IMR-90 (cell line): ENCODE results near the gene KRT73. TPM values are rescaled to one million over a fixed set of nuclear protein-coding genes. Genes with fewer than 3 reads are reported as not detected.

Experiments
- ATAC-seq: fragments of 200-7000 bp; cut with Tn5 transposase; 2 replicates; pipeline ENCODE4 v1.9.1; 2020; ENCODE audit warnings: low read depth, mild to moderate bottlenecking, moderate library complexity
- BruUV-seq: library from RNA; stranded (reverse); fragments of 400-500 nt; replicated peaks from 2 replicates; lab custom pipeline; 2021; lab: Mats Ljungman, UMichigan
- CTCF ChIA-PET: fragments of 300-600 bp; formaldehyde crosslinking; extraction: SDS; loops from one replicate; lab custom pipeline; 2021; ENCODE audit warnings: antibody characterized with exemption; lab: Yijun Ruan, JAX
- POLR2A ChIA-PET: fragments of 300-600 bp; sonication (Branson Sonifier 250); formaldehyde crosslinking; loops from one replicate; lab custom pipeline; 2022; ENCODE audit warnings: antibody characterized with exemption; ENCODE audit not compliant: unreplicated experiment; lab: Charles Lee
- DNase-seq: peaks from one replicate; pipeline ENCODE4 v3.0.0; 2013
- H2AFZ ChIP-seq: replicated peaks from 2 replicates; pipeline ENCODE3; 2013; ENCODE audit warnings: low read length, mild to moderate bottlenecking; ENCODE audit not compliant: poor library complexity
- H2AK5ac ChIP-seq: 2 replicates; pipeline ENCODE4 v1.6.1; 2013; ENCODE audit warnings: low read depth, low read length, inconsistent platforms
- H2AK9ac ChIP-seq: replicated peaks from 2 replicates; pipeline ENCODE3; 2013; ENCODE audit warnings: mild to moderate bottlenecking, low read depth, low read length, moderate library complexity; ENCODE audit not compliant: poor library complexity
- H2BK120ac ChIP-seq: 2 replicates; pipeline ENCODE4 v1.6.1; 2013; ENCODE audit warnings: low read depth, low read length, inconsistent platforms
- H2BK15ac ChIP-seq: 3 replicates; pipeline ENCODE4 v1.6.1; 2013; ENCODE audit warnings: low read depth, low read length, inconsistent platforms
- H2BK20ac ChIP-seq: 2 replicates; pipeline ENCODE4 v1.6.1; 2013; ENCODE audit warnings: low read depth, mild to moderate bottlenecking, inconsistent platforms, low read length, moderate library complexity
- H2BK5ac ChIP-seq: 2 replicates; pipeline ENCODE4 v1.6.1; 2013; ENCODE audit warnings: mild to moderate bottlenecking, low read depth, low read length, inconsistent platforms; ENCODE audit not compliant: poor library complexity, severe bottlenecking
- H3K14ac ChIP-seq: replicated peaks from 2 replicates; pipeline ENCODE4 v1.6.1; 2013; ENCODE audit warnings: low read depth, low read length, inconsistent platforms
- H3K18ac ChIP-seq: 2 replicates; pipeline ENCODE4 v1.6.1; 2013; ENCODE audit warnings: low read depth, low read length, control low read depth
- H3K23ac ChIP-seq: 2 replicates; pipeline ENCODE4 v1.6.1; 2013; ENCODE audit warnings: low read depth, low read length, inconsistent platforms
- H3K27ac ChIP-seq: 2 replicates; pipeline ENCODE4 v1.5.1; 2013; ENCODE audit warnings: mild to moderate bottlenecking, control low read depth, low read length; ENCODE audit not compliant: insufficient read depth
- H3K27me3 ChIP-seq: 2 replicates; pipeline ENCODE4 v1.6.1; 2013; ENCODE audit warnings: low read length; ENCODE audit not compliant: control insufficient read depth, insufficient read depth
- H3K36me3 ChIP-seq: 2 replicates; pipeline ENCODE4 v1.6.1; 2013; ENCODE audit warnings: low read length, mixed read lengths; ENCODE audit not compliant: control insufficient read depth, insufficient read depth
- H3K4ac ChIP-seq: 2 replicates; pipeline ENCODE4 v1.6.1; 2013; ENCODE audit warnings: low read depth, low read length, inconsistent platforms
- H3K4me1 ChIP-seq: 2 replicates; pipeline ENCODE4 v1.6.1; 2013; ENCODE audit warnings: low read length, mixed read lengths; ENCODE audit not compliant: control insufficient read depth, insufficient read depth
- H3K4me2 ChIP-seq: 2 replicates; pipeline ENCODE4 v1.6.1; 2013; ENCODE audit warnings: low read depth, mild to moderate bottlenecking, control low read depth, low read length, moderate library complexity
- H3K4me3 ChIP-seq: 2 replicates; pipeline ENCODE4 v1.5.1; 2013; ENCODE audit warnings: low read depth, mild to moderate bottlenecking, control low read depth, low read length, moderate library complexity; ENCODE audit not compliant: insufficient read depth
- H3K56ac ChIP-seq: 2 replicates; pipeline ENCODE4 v1.6.1; 2013; ENCODE audit warnings: low read length, inconsistent platforms; ENCODE audit not compliant: insufficient read depth; ENCODE audit errors: extremely low read depth
- H3K79me1 ChIP-seq, 2 experiments: 2 replicates each; pipeline ENCODE4 v1.6.1; 2013; ENCODE audit warnings: low read length in 2 of 2, inconsistent platforms in 1 of 2, low read depth in 1 of 2
- H3K9ac ChIP-seq: 2 replicates; pipeline ENCODE4 v1.6.1; 2013; ENCODE audit warnings: low read depth, low read length, control low read depth
- H3K9me1 ChIP-seq: 2 replicates; pipeline ENCODE4 v1.6.1; 2013; ENCODE audit warnings: low read length, inconsistent platforms; ENCODE audit not compliant: insufficient read depth
- H3K9me3 ChIP-seq: 2 replicates; pipeline ENCODE4 v1.6.1; 2013; ENCODE audit warnings: low read length; ENCODE audit not compliant: control insufficient read depth, insufficient read depth
- H4K20me1 ChIP-seq: 2 replicates; pipeline ENCODE4 v1.6.1; 2013; ENCODE audit warnings: low read length, inconsistent platforms; ENCODE audit not compliant: insufficient read depth
- H4K5ac ChIP-seq: 2 replicates; pipeline ENCODE4 v1.6.1; 2013; ENCODE audit warnings: mild to moderate bottlenecking, low read depth, low read length, control low read depth
- H4K8ac ChIP-seq, 2 experiments: 2 replicates each; pipeline ENCODE4 v1.6.1; 2013; ENCODE audit warnings: low read depth in 2 of 2, low read length in 2 of 2, control low read depth in 1 of 2, inconsistent platforms in 1 of 2
- H4K91ac ChIP-seq: 2 replicates; pipeline ENCODE4 v1.6.1; 2013; ENCODE audit warnings: low read depth, low read length, inconsistent platforms; ENCODE audit not compliant: insufficient read depth
- BHLHE40 ChIP-seq: fragments of 150-350 bp; IDR thresholded peaks from 2 replicates; pipeline ENCODE4 v1.6.1; 2016; ENCODE audit warnings: mild to moderate bottlenecking, low read depth, low read length
- CEBPB ChIP-seq: IDR thresholded peaks from 2 replicates; pipeline ENCODE4 v1.6.1; 2012; ENCODE audit warnings: low read depth, low read length, improper control_type of control experiment
- CHD1 ChIP-seq: IDR thresholded peaks from 2 replicates; pipeline ENCODE4 v1.6.1; 2012; ENCODE audit warnings: low read depth, low read length, improper control_type of control experiment
- CTCF ChIP-seq: conservative IDR thresholded peaks from 2 replicates; pipeline ENCODE4 v1.5.1; 2012; ENCODE audit warnings: mild to moderate bottlenecking, low read depth, low read length, improper control_type of control experiment
- ELK1 ChIP-seq: fragments of 150-350 bp; IDR thresholded peaks from 2 replicates; pipeline ENCODE4 v1.6.1; 2016; ENCODE audit warnings: low read depth, mild to moderate bottlenecking, low read length, moderate library complexity, borderline replicate concordance
- MAFK ChIP-seq: IDR thresholded peaks from 2 replicates; pipeline ENCODE4 v1.6.1; 2012; ENCODE audit warnings: low read depth, low read length, improper control_type of control experiment
- MAZ ChIP-seq: IDR thresholded peaks from 2 replicates; pipeline ENCODE4 v1.6.1; 2012; ENCODE audit warnings: low read depth, mild to moderate bottlenecking, low read length, improper control_type of control experiment, moderate library complexity, borderline replicate concordance
- NFE2L2 ChIP-seq: fragments of 150-350 bp; IDR thresholded peaks from 2 replicates; pipeline ENCODE4 v1.6.1; 2016; ENCODE audit warnings: low read depth, mild to moderate bottlenecking, low read length
- POLR2A ChIP-seq: IDR thresholded peaks from 2 replicates; pipeline ENCODE4 v1.6.1; 2012; ENCODE audit warnings: mild to moderate bottlenecking, low read depth, low read length
- RAD21 ChIP-seq: IDR thresholded peaks from 2 replicates; pipeline ENCODE4 v1.6.1; 2012; ENCODE audit warnings: low read length, improper control_type of control experiment
- RCOR1 ChIP-seq: IDR thresholded peaks from 2 replicates; pipeline ENCODE4 v1.6.1; 2012; ENCODE audit warnings: mild to moderate bottlenecking, low read length, improper control_type of control experiment; ENCODE audit not compliant: insufficient replicate concordance
- RFX5 ChIP-seq: IDR thresholded peaks from 2 replicates; pipeline ENCODE4 v1.8.0; 2012; ENCODE audit warnings: low read depth, mild to moderate bottlenecking, low read length, moderate library complexity
- SMC3 ChIP-seq: fragments of 150-350 bp; IDR thresholded peaks from 2 replicates; pipeline ENCODE4 v1.6.1; 2016; ENCODE audit warnings: low read depth, mild to moderate bottlenecking, antibody characterized with exemption, low read length, moderate library complexity
- USF2 ChIP-seq: fragments of 150-350 bp; IDR thresholded peaks from 2 replicates; pipeline ENCODE4 v1.6.1; 2017; ENCODE audit warnings: mild to moderate bottlenecking, antibody characterized with exemption, low read length, low read depth
- WGBS, 2 experiments: methylation state at CpG; one replicate each; pipeline versions ENCODE4 v1.1.5 to v1.1.7; 2013; ENCODE audit warnings: missing lambda C conversion rate in 2 of 2; ENCODE audit not compliant: insufficient read length in 1 of 2; ENCODE audit errors: extremely low coverage in 2 of 2; 5-methylcytosine and 5-hydroxymethylcytosine counted together
- dilution Hi-C: fragments of 300-500 bp; cut with HindIII; formaldehyde crosslinking; loops from one replicate; pipeline ENCODE4 v1.14.3; 2018; ENCODE audit warnings: low sequenced_read_pairs; ENCODE audit not compliant: unreplicated experiment
- in situ Hi-C: fragments of 300-500 bp; cut with MboI; formaldehyde crosslinking; loops from 3 replicates; pipeline ENCODE4 v1.14.3; 2019; ENCODE audit warnings: low sequenced_read_pairs, inconsistent platforms, mixed read lengths
- intact Hi-C: fragments of 100-400 bp; cut with micrococcal nuclease; formaldehyde crosslinking; loops from 2 replicates; pipeline ENCODE4 v1.10.0; 2022
- polyA plus RNA-seq, 3 experiments: library from polyadenylated mRNA; depleted of rRNA; stranded (reverse); fragments of >200 nt; gene quantifications; 2 replicates each; pipeline ENCODE4 v1.2.3, GENCODE V29; 2012; ENCODE audit warnings: low replicate concordance in 1 of 3
- total RNA-seq: library from RNA; depleted of rRNA; stranded (reverse); fragments of >200 nt; gene quantifications from 2 replicates; pipeline ENCODE4 v1.2.3, GENCODE V29; 2012

The KRT73 gene
- total and polyA plus RNA-seq, 2 of the 4 experiments (the other 2 are of a cell fraction) = not detected

GRCh38 chr12:52641468-52641867 lies 23.1 kb upstream of the KRT73 start:
- Histone ChIP-seq H2AFZ (no peak overlapping the region), H4K20me1 (no peaks in the 10 kb centered on the region), H3K4me1 (no peaks in the 10 kb centered on the region), H3K9me1 (no peaks in the 10 kb centered on the region), H2BK20ac (no peak overlapping the region), H4K5ac (no peak overlapping the region), H2BK5ac (no peak overlapping the region), H2AK5ac (no peak overlapping the region), H3K9me3 (no peaks in the 10 kb centered on the region), H3K14ac (no peak overlapping the region), H2AK9ac (no peak overlapping the region), H3K4me2 (no peak overlapping the region), H3K9ac (no peak overlapping the region), H4K91ac (no peak overlapping the region), H2BK120ac (no peak overlapping the region), H3K4me3 (no peak overlapping the region), H3K4ac (no peak overlapping the region), H4K8ac (no peak overlapping the region), H3K79me1 (no peaks in the 10 kb centered on the region), H3K36me3 (no peaks in the 10 kb centered on the region), H3K27me3 (peaks cover 30% of the 10 kb centered on the region), H3K18ac (no peak overlapping the region), H2BK15ac (no peak overlapping the region), H3K23ac (no peak overlapping the region), H3K27ac (no peak overlapping the region), H3K56ac (no peak overlapping the region)
- CTCF ChIA-PET = no interaction called here
- POLR2A ChIA-PET = no interaction called here
- in situ Hi-C loops (no loop called here), dilution Hi-C loops (no loop called here), intact Hi-C loops (no loop called here)
- TF ChIP-seq BHLHE40 (no peak), POLR2A (no peak), MAZ (no peak), RFX5 (no peak), NFE2L2 (no peak), CEBPB (no peak), CTCF (no peak), USF2 (no peak), RCOR1 (no peak), RAD21 (no peak), MAFK (no peak), SMC3 (no peak), ELK1 (no peak), CHD1 (no peak)
- DNase-seq (no peak), ATAC-seq (no peak)
- no CpG with 5 or more reads among the region's 4 CpGs for WGBS, 2 experiments
- no TSS peak for BruUV-seq
